Naive thymus-derived CD8-positive, alpha-beta T cell (primary cell): ENCODE measurements around the gene SASH1. TPM values are rescaled to one million over a fixed set of nuclear protein-coding genes. Genes with fewer than 3 reads are reported as not detected.
A peak's percentile ranks its signal among the peaks of the same experiment; 100 is the strongest.

Source experiments
- ATAC-seq, 2 donors: fragments of 150-1000 bp; cut with Tn5 transposase in 1 of 2; sonication (Bioruptor Pico), chemical (Tn5 transposase) in 1 of 2; 1 replicate in 1 of 2; 2 replicates in 1 of 2; pipeline ENCODE4 v1.10.0; 2021; ENCODE audit warnings: mild to moderate bottlenecking in 2 of 2, moderate library complexity in 2 of 2
- POLR2A ChIA-PET: fragments of 350-600 bp; sonication (Branson Sonifier 250); formaldehyde crosslinking; loops from one replicate; lab custom pipeline; 2021; ENCODE audit warnings: antibody characterized with exemption; lab: Charles Lee
- DNase-seq, 10 donors: peaks; one replicate each; pipeline versions ENCODE4 v3.0.0 to v3.0.0-alpha.2; 2020 to 2022
- H3K27ac Mint-ChIP-seq, 10 donors: one replicate each; pipeline ENCODE4 v1.8.0; 2020 to 2022; ENCODE audit warnings: mild to moderate bottlenecking in 10 of 10, mixed read lengths in 10 of 10, moderate library complexity in 4 of 10, inconsistent platforms in 1 of 10
- H3K27me3 Mint-ChIP-seq, 5 donors: one replicate each; pipeline ENCODE4 v1.8.0; 2021 to 2022; ENCODE audit warnings: mixed read lengths in 5 of 5
- H3K36me3 Mint-ChIP-seq, 3 donors: one replicate each; pipeline ENCODE4 v1.8.0; 2020 to 2022; ENCODE audit warnings: mixed read lengths in 3 of 3, mild to moderate bottlenecking in 2 of 3, inconsistent platforms in 1 of 3
- H3K4me1 Mint-ChIP-seq, 4 donors: one replicate each; pipeline ENCODE4 v1.8.0; 2021 to 2022; ENCODE audit warnings: mixed read lengths in 4 of 4
- H3K4me3 Mint-ChIP-seq, 10 donors: one replicate each; pipeline ENCODE4 v1.8.0; 2020 to 2022; ENCODE audit warnings: mild to moderate bottlenecking in 10 of 10, mixed read lengths in 10 of 10, moderate library complexity in 6 of 10, inconsistent platforms in 1 of 10
- H3K9me3 Mint-ChIP-seq, 9 donors: one replicate each; pipeline ENCODE4 v1.8.0; 2020 to 2022; ENCODE audit warnings: mixed read lengths in 9 of 9, mild to moderate bottlenecking in 3 of 9, inconsistent platforms in 1 of 9, moderate library complexity in 1 of 9
- polyA plus RNA-seq, 3 donors: library from polyadenylated mRNA; unstranded; fragments of 300-500 nt; fragmentation: Illumina TruSeq; gene quantifications; one replicate each; pipeline ENCODE4 v1.2.3, GENCODE V29; 2021
- total RNA-seq, 8 experiments: library from RNA in 2 of 8; stranded (reverse) in 2 of 8; gene quantifications; one replicate each; pipeline ENCODE4 v1.2.3 and lab custom pipeline; 2021 to 2026

The SASH1 gene
- total and polyA plus RNA-seq, 5 experiments from 2014 or later, result not detected

DNA sequence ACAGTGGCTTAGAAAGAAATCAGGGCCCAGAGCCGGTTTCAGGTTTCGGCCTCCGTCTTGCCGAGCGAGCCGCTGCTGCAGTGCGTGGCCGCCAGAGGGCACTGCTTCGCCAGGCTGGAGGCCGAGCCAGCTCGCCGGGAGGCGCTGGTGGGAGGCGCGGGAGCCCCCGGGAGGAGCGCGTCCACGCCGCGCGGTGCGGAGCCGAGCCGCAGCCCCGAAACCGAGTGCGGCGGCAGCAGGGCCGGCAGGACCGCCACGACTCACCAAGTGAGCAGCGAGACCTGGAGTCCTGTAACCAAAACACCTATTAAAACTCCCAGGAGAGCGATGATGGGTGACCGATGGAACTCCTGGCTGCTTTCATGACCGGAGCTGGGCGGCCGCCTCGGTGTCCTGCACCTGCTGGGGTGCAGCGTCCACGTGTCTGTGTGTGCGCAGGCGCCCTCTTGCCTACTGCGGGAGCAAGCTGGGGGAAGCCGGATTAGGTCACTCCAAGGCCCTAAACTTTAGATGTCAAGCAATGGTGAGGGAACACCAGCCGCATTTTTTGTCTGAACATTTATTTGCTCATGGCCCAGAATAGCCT lies 217.3 kb downstream of the SASH1 start:
- H3K4me1 Mint-ChIP-seq, result peaks cover 4 to 13% (median 8%) of the 10 kb centered on the region in 4 donors
- H3K27ac Mint-ChIP-seq, result no peak overlapping the region
- peaks cover 0 to 4% (median 0%) of the 10 kb centered on the region in 9 donors for H3K9me3 Mint-ChIP-seq
- H3K4me3 Mint-ChIP-seq, result peak overlapping the region in 5 of 10 donors; percentile 11 to 44 (median 42)
- POLR2A ChIA-PET, result no interaction called here
- peak; percentile 85 to 97 for ATAC-seq
- peaks cover 0 to 4% (median 0%) of the 10 kb centered on the region in 3 donors for H3K36me3 Mint-ChIP-seq
- H3K27me3 Mint-ChIP-seq, result peaks cover 9 to 28% (median 22%) of the 10 kb centered on the region in 5 donors
- peak; percentile 35 to 73 (median 66) for DNase-seq

- Mint-ChIP-seq H3K27me3 (peaks cover 9 to 24% (median 16%) of the 10 kb centered on the region in 5 donors), H3K4me3 (no peak overlapping the region), H3K9me3 (no peaks in the 10 kb centered on the region), H3K4me1 (peaks cover 4 to 20% (median 9%) of the 10 kb centered on the region in 4 donors), H3K27ac (no peak overlapping the region), H3K36me3 (no peaks in the 10 kb centered on the region)
- no peak for ATAC-seq
- DNase-seq, result no peak
- POLR2A ChIA-PET, result no interaction called here
These were observed 219.0 kb downstream of the SASH1 start for GRCh38 chr6:148561629-148562028.

- Mint-ChIP-seq H3K4me1 (peaks cover 0 to 20% (median 2%) of the 10 kb centered on the region in 4 donors), H3K27ac (no peak overlapping the region)
- POLR2A ChIA-PET, result no interaction called here
These were observed 220.4 kb downstream of the SASH1 start for GRCh38 chr6:148563066-148563465.

GRCh38 chr6:148564494-148565035 lies 221.9 kb downstream of the SASH1 start:
- Mint-ChIP-seq H3K27ac (no peak overlapping the region), H3K4me1 (peaks cover 0 to 14% (median under 1%) of the 10 kb centered on the region in 4 donors), H3K4me3 (no peak overlapping the region), H3K36me3 (no peaks in the 10 kb centered on the region), H3K9me3 (no peaks in the 10 kb centered on the region), H3K27me3 (peaks cover 6 to 30% (median 13%) of the 10 kb centered on the region in 5 donors)
- POLR2A ChIA-PET, result no interaction called here
- ATAC-seq (no peak), DNase-seq (no peak)

More at GRCh38 chr6:148563066-148563465, 220.4 kb downstream of the SASH1 start:
- Mint-ChIP-seq H3K9me3 (no peaks in the 10 kb centered on the region), H3K36me3 (no peaks in the 10 kb centered on the region), H3K4me3 (no peak overlapping the region), H3K27me3 (peaks cover 6 to 22% (median 15%) of the 10 kb centered on the region in 5 donors)
- no peak for DNase-seq
- no peak for ATAC-seq

- ATAC-seq (no peak), DNase-seq (no peak)
- H3K4me3 Mint-ChIP-seq, result no peak overlapping the region
- peaks cover 4 to 33% (median 16%) of the 10 kb centered on the region in 5 donors for H3K27me3 Mint-ChIP-seq
- no peaks in the 10 kb centered on the region for H3K36me3 Mint-ChIP-seq
- H3K27ac Mint-ChIP-seq, result no peak overlapping the region
- no peaks in the 10 kb centered on the region for H3K9me3 Mint-ChIP-seq
- POLR2A ChIA-PET, result no interaction called here
- peaks cover 0 to 14% (median under 1%) of the 10 kb centered on the region in 4 donors for H3K4me1 Mint-ChIP-seq
These were observed 222.8 kb downstream of the SASH1 start for GRCh38 chr6:148565321-148565926.

- peaks cover 0 to 14% (median under 1%) of the 10 kb centered on the region in 4 donors for H3K4me1 Mint-ChIP-seq
- DNase-seq (no peak), ATAC-seq (no peak)
- POLR2A ChIA-PET, result no interaction called here
- peak overlapping the region in 1 of 10 donors; percentile 27 for H3K4me3 Mint-ChIP-seq
- no peaks in the 10 kb centered on the region for H3K9me3 Mint-ChIP-seq
- H3K36me3 Mint-ChIP-seq, result no peaks in the 10 kb centered on the region
- H3K27ac Mint-ChIP-seq, result no peak overlapping the region
- H3K27me3 Mint-ChIP-seq, result peaks cover 3 to 30% (median 23%) of the 10 kb centered on the region in 5 donors
These were observed 223.5 kb downstream of the SASH1 start for GRCh38 chr6:148565930-148566663.

DNA sequence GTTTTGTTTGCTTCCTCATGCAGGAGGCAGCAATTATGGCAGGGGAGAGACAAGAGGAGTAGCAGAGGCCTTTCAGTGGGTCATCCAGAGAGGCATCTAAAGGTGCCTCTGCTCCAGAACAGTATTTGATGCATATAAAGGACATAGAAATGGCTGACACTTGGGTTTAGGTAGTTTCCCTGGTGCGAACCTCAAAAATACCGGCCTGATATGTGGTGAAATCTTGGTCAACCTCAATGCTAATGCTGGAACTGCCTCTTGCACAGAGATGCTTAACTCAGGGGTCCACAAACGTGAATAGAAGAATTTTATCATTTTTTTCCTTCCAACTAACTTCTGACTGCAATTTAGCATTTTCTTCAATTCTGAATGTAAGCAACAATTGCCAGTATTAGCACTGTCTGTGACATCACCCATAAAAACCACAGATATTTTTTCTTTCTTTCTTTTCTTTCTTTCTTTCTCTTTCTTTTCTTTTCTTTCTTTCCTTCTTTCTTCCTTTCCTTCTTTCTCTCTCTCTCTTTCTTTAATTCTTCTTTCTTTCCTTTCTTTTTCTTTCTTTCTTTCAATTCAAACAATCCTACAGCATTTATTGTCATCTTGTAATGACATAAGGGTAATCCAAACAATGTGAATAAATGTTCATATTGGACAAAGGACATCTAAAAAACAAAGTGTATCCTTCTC lies 224.2 kb downstream of the SASH1 start:
- Mint-ChIP-seq H3K4me1 (peaks cover 0 to 14% (median under 1%) of the 10 kb centered on the region in 4 donors), H3K27me3 (peaks cover 3 to 36% (median 30%) of the 10 kb centered on the region in 5 donors), H3K36me3 (no peaks in the 10 kb centered on the region), H3K9me3 (no peaks in the 10 kb centered on the region), H3K27ac (no peak overlapping the region), H3K4me3 (peak overlapping the region in 2 of 10 donors; percentile 17 to 27)
- POLR2A ChIA-PET, result no interaction called here
- ATAC-seq, result no peak
- no peak for DNase-seq

DNA sequence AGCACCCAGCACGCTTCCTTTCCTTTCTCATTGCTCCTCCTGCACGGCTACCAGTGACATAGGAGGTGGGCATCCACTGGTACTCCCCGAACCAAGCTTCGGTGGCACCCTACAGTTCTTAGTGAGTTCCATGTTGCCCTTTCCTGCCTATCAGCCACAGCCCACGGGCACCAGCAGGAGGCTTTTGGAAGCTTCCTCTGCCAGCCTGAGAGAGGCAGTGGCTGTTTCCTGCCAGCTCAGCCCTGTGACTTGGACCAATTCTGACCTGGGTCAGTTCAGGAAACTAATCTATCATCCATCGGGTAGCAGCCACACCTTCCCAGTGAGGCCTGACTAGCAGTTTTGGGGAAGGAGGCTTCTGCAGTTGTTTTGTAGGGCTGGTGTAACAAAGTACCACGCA lies 227.8 kb downstream of the SASH1 start:
- Mint-ChIP-seq H3K27me3 (peaks cover 3 to 39% (median 35%) of the 10 kb centered on the region in 5 donors), H3K4me3 (no peak overlapping the region), H3K27ac (no peak overlapping the region), H3K36me3 (no peaks in the 10 kb centered on the region), H3K4me1 (peaks cover 0 to 14% (median under 1%) of the 10 kb centered on the region in 4 donors), H3K9me3 (no peaks in the 10 kb centered on the region)
- no peak for DNase-seq
- POLR2A ChIA-PET, result no interaction called here
- ATAC-seq, result no peak

- POLR2A ChIA-PET, result no interaction called here
- H3K36me3 Mint-ChIP-seq, result no peaks in the 10 kb centered on the region
- no peak overlapping the region for H3K27ac Mint-ChIP-seq
- DNase-seq (no peak), ATAC-seq (no peak)
- H3K27me3 Mint-ChIP-seq, result peaks cover 0 to 44% (median 30%) of the 10 kb centered on the region in 5 donors
- no peaks in the 10 kb centered on the region for H3K9me3 Mint-ChIP-seq
- no peak overlapping the region for H3K4me3 Mint-ChIP-seq
- H3K4me1 Mint-ChIP-seq, result no peaks in the 10 kb centered on the region
These were observed 230.2 kb downstream of the SASH1 start for GRCh38 chr6:148572676-148573335.

DNA sequence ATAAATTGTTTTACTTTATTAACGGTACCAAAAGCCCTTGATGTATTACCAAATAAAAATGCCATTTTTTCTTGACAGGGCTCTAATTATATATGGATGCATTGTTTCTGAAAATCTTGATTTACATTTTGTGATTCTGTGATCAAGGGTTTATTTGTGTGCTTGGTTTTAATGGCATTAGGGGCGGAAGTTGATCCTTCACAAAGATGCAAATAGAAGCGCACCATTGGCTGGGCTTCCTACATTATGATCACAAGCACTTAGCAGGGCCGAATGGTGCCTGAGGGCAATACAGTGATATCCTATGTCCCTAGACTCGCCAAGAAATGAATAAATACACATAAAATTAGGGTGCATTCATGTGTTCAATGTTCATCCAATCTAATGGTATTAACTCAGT lies 231.3 kb downstream of the SASH1 start:
- no peaks in the 10 kb centered on the region for H3K36me3 Mint-ChIP-seq
- H3K27ac Mint-ChIP-seq, result no peak overlapping the region
- ATAC-seq (no peak), DNase-seq (no peak)
- H3K4me1 Mint-ChIP-seq, result peaks cover 0 to 2% (median 0%) of the 10 kb centered on the region in 4 donors
- POLR2A ChIA-PET, result interaction anchor here (0.5 kb wide), 1 partner anchor 452 kb away, joined by 3 read pairs; no protein-coding TSS in a partner anchor
- H3K4me3 Mint-ChIP-seq, result no peak overlapping the region
- peaks cover 0 to 50% (median 32%) of the 10 kb centered on the region in 5 donors for H3K27me3 Mint-ChIP-seq
- no peaks in the 10 kb centered on the region for H3K9me3 Mint-ChIP-seq

DNA sequence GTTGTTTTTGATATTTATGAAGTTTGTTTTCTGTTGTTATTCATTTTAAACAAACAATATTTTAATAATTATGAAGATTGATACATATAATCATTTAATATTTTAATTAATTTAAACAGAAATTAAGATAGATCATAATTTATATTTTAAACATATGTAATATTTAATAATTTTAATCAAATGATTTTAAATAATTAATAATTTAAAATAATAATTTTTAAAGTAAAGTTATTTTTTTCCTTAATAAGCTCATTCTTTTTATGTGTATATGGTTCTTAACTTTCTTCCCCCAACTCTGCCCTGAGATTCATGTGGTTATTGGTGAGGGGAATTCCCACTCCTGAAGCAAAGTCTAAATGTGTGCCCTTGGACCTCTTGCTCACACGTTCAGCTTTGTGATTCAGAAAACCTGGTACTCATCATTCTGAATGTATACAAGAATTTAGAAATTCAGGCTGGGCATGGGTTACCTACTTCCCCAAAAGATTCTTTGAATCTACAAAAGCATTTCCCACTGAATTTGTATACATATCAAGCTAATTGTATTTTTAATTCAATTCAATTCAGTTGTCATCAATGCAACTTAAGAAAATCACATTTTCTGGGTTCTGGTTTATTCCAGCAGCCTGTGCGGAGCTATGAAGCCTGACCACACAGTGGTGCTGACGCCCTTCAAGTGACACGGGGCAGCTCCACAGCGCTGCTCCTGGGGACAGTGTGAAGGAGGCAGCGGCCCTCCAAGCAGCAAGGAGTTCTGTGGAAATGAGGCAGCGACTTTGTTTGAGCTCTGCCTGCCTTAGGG lies 235.2 kb downstream of the SASH1 start:
- Mint-ChIP-seq H3K36me3 (no peaks in the 10 kb centered on the region), H3K27ac (no peak overlapping the region), H3K4me1 (peaks cover 0 to 2% (median 0%) of the 10 kb centered on the region in 4 donors), H3K4me3 (no peak overlapping the region), H3K9me3 (peaks cover 0 to 6% (median 0%) of the 10 kb centered on the region in 9 donors), H3K27me3 (peaks cover 7 to 49% (median 27%) of the 10 kb centered on the region in 5 donors)
- peak; percentile 79 to 82 for ATAC-seq
- peak in 7 of 10 donors; percentile 12 to 68 (median 23) for DNase-seq
- POLR2A ChIA-PET, result interaction anchor here (0.5 kb wide), 1 partner anchor 183 kb away, joined by 3 read pairs; no protein-coding TSS in a partner anchor
